ENCODE measurements around the gene KRTAP29-1. TPM values are rescaled to one million over a fixed set of nuclear protein-coding genes. Genes with fewer than 3 reads are reported as not detected.

KRTAP29-1 gene
- total and polyA plus RNA-seq, 2 experiments from 2014 or later, result not detected

- TF ChIP-seq ZNF462 (CRISPR knock-in tag; IDR thresholded peaks at IDR 0.05) (no peak), ZNF114 (CRISPR knock-in tag; IDR thresholded peaks at IDR 0.05) (no peak), CTCF (conservative IDR thresholded peaks at IDR 0.05; ENCODE audit: low read depth in 2 of 2) (no peak)
Observed at GRCh38 chr17:41265078-41265477, 37.6 kb downstream of the KRTAP29-1 start, which contains the start of gene KRTAP9-6 (continued).

GRCh38 chr17:41264599-41264998, 38.1 kb downstream of the KRTAP29-1 start:
- Histone ChIP-seq H4K20me1 (replicated peaks; ENCODE audit: insufficient read depth) (no peaks in the 10 kb centered on the region), H3K36me3 (ENCODE audit: insufficient read depth) (no peaks in the 10 kb centered on the region), H3F3A (replicated peaks; ENCODE audit: low read depth) (no peaks in the 10 kb centered on the region), H3K79me2 (replicated peaks; ENCODE audit: insufficient read depth) (no peaks in the 10 kb centered on the region), H3K9me2 (ENCODE audit: insufficient read depth) (no peaks in the 10 kb centered on the region; the same call in 1 of the 2 replicates), H3K4me1 (ENCODE audit: insufficient read depth) (no peaks in the 10 kb centered on the region), H3K4me3 (no peak overlapping the region), H3K4me2 (no peak overlapping the region), H3K27me3 (ENCODE audit: insufficient read depth) (no peaks in the 10 kb centered on the region), H3K27ac (ENCODE audit: low read depth) (no peak overlapping the region), H2AFZ (no peak overlapping the region)
- DNase-seq (ENCODE audit: low spot score), result no peak
- Mint-ChIP-seq H3K27ac (no peak overlapping the region), H3K9me3 (no peaks in the 10 kb centered on the region; the same call in 2 of the 3 replicates), H3K27me3 (ENCODE audit: insufficient read depth, low read depth, poor library complexity) (peaks cover 4% of the 10 kb centered on the region), H3K4me1 (no peaks in the 10 kb centered on the region), H3K4me3 (no peak overlapping the region), H3K36me3 (ENCODE audit: low read depth) (no peaks in the 10 kb centered on the region)
- ATAC-seq, result no peak
- no peak for TF ChIP-seq ZNF331 (CRISPR knock-in tag; IDR thresholded peaks at IDR 0.05; ENCODE audit: low read depth)
